GM19239 (cell line): ENCODE data around the gene PITRM1.
"Not testable (repeated sequence)": the region's sequence is repeated elsewhere in the genome, so short reads cannot be mapped to it uniquely, and the experiment has no call there.

Experiments
- DNase-seq: peaks from one replicate; pipeline ENCODE4 v3.0.0; 2011; ENCODE audit warnings: low spot score; ENCODE audit not compliant: insufficient read length
- FAIRE-seq: peaks from 2 replicates; lab custom pipeline; 2011; peaks lifted over from hg19 to GRCh38; lab: Jason Lieb, UNC

PITRM1 gene

GRCh38 chr10:3198900-3199299 is 26.3 kb upstream of the PITRM1 start:
- DNase-seq (no peak), FAIRE-seq (no peak)

DNA sequence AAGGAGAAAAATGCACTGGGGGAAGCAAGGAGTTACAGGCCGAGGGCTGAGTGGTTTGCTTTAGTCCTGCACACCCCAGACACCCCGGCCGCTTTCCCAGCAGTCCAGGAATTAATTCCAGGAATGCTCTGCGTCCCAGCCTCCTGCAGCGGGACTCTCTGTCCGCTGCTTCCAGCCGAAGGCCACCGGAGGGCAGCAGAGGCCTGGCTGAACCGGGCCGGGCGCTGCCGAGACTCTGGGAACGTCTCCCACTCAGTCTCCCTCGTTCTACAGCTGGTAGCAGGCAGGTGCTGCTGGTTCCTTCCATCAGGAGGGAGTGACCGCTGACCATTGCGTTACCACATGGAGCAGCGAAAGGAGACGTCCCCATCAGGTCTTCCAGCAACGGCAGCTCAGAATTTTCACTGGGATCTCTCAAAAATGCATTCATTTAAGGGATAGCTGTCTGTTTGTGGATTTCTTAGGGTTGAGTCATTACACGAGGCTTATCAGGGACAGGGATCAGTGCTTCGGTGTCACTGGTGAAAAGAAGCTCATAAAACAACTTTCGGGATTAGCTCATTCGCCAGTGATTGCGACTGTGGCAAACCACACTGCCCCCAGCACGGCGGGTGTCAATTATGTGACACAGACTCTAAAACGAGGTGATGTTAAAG is 24.9 kb upstream of the PITRM1 start:
- peak; percentile 11 for FAIRE-seq
- DNase-seq: peak; percentile 38

DNA sequence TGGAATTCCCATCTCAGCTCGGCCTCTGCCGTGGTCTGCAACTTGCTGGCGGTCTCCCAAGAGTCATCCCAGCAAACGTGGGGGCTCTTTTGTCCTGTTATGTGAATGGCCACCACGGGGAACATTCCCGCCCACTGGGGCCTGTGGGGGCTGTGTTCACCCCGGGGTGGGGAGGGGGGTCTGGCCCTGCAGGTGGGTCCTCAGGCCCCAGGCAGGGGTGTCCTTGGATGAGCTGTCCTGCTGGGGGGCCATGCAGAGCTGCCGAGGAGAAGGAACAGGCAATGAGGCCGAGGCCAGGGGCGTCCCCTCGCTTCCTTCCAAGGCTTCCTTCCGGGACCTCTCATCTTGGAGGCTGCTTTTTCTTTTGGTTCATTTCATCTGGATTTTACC is 24.4 kb upstream of the PITRM1 start:
- FAIRE-seq (no peak), DNase-seq (no peak)

DNA sequence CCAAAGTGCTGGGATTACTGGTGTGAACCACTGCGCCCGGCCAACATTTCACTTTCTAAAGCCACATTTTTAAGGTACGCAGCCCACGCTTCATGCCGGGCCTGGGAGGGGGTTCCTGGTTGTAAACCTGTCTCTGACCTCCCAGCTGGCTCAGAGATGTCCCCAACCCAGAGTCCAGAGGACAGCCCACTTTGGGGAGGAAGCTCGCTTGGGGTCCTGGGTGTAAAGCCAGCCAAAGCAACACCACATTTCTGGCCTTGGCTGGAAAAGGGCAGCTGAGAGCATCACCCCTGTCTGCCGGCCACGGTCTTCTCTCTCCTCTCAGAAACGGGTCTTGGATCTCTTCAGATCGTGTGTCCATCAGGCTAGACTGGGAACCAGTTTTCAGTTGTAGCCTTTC is 23.9 kb upstream of the PITRM1 start:
- DNase-seq: no peak
- FAIRE-seq: no peak

DNA sequence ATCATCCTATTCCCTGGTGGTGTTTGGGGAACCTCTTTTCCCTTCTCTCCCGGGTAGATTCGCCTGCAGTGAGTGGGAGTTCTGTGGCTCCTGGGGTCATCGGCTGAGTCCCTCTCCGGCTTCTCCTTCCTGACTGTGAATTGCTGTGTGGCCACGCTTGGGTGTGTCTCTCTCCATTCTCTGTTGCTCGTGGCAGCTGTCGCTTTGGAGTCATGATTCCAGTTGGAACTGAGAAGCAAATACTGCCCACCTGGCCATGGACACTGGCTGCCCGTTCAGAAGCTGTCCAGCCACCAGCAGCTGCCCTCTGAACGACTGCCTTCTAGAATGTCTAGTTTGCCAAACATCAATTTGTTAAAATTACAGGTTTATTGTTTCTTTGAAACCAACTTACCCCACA is 23.1 kb upstream of the PITRM1 start:
- FAIRE-seq: no peak
- no peak for DNase-seq

DNA sequence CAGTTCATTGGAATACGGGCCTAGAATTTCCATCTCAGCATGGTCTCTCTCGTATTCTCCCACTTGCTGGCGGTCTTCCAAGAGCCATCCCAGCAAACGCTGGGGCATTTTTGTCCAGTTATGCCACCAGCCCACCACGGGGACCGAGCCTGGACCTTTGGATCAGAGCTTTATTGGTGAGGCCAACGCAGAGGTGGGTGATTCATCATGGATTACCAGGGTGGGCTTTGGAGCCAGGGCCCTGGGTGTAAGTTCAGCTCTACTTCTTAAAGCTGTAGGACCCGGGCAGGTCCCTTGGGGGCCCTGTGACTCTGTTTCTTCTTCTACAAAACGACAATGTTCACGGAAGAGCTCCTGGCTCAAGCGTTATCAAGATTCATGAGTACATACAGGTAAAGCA is 22.7 kb upstream of the PITRM1 start:
- DNase-seq (no peak), FAIRE-seq (no peak)

GRCh38 chr10:3194871-3195270 is 22.3 kb upstream of the PITRM1 start:
- DNase-seq: no peak
- FAIRE-seq: no peak

- no peak for DNase-seq
- FAIRE-seq: no peak
These were observed 21.2 kb upstream of the PITRM1 start for GRCh38 chr10:3193751-3194150.

GRCh38 chr10:3192856-3193635 is 20.5 kb upstream of the PITRM1 start:
- DNase-seq: peak; percentile 54
- peak; percentile 31 for FAIRE-seq

DNA sequence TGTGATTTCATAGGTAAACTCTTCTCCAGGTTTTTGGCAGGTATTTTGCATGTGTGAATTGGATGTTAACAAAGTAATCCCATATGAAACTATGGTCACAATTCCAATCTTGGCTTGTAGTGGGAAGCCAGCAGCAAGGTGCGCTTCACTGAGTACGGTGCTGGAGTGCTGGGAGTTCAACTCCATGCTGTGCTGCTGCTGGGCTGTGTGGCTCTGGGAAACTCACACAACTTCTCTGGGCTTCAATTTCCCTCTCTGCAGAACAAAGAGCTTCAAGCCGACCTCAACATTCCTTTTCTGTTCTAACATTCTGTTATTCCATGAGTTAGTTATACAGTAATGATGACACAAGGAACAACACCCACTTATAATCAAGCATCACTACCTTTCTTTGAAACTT is 18.2 kb upstream of the PITRM1 start:
- FAIRE-seq (no peak), DNase-seq (no peak)

DNA sequence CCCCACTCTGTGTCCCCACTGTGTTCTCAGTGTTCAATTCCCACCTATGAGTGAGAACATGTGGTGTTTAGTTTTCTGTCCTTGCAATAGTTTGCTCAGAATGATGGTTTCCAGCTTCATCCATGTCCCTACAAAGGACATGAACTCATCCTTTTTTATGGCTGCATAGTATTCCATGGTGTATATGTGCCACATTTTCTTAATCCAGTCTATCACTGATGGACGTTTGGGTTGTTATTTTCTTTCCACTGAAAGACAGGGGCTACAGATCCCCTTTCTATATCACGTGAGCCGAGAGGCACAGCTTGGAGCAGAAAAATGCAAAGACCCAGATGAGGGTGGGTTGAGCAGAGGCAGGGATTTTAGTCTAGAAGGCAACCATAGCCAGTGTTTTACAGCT is 14.6 kb upstream of the PITRM1 start:
- not testable (repeated sequence) for DNase-seq, FAIRE-seq

DNA sequence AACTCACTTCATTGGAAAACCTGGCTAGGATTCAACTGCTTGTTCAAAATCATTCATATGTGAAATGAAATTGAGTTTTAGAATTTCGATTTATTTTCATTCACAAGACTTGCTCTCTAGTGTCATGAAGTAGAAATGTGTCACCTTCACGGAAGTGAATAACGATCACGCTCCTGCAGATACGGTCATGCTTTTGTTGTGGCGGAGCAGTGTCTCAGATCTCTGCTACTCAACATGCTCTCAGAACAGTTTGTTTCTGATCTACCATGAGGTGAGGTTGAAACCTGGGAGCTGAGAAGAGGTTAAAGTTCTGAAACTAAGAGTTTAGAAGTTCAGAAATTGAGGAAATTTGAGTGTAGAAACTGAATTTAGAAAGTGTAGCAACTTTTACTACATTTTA is 13.8 kb upstream of the PITRM1 start:
- DNase-seq (no peak), FAIRE-seq (no peak)

DNA sequence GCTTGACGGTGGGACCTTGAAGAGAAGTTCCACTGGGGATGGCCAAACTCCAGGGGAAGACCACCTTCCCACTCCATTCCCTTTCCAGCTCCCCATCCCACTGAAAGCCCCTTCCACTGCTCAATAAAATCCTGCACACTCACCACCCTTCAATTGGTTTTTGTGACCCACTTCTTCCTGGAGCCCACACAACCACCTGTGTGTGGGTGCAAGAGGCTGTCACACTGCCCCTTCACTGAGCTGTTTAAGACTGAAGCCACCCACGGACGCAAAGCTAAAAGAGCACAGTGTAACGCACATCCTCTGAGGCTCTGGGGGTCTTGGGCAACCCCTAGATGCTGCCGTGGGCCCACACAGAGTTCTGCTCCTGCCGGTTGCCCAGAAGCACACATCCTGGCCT is 12.8 kb upstream of the PITRM1 start:
- no peak for DNase-seq
- no peak for FAIRE-seq

DNA sequence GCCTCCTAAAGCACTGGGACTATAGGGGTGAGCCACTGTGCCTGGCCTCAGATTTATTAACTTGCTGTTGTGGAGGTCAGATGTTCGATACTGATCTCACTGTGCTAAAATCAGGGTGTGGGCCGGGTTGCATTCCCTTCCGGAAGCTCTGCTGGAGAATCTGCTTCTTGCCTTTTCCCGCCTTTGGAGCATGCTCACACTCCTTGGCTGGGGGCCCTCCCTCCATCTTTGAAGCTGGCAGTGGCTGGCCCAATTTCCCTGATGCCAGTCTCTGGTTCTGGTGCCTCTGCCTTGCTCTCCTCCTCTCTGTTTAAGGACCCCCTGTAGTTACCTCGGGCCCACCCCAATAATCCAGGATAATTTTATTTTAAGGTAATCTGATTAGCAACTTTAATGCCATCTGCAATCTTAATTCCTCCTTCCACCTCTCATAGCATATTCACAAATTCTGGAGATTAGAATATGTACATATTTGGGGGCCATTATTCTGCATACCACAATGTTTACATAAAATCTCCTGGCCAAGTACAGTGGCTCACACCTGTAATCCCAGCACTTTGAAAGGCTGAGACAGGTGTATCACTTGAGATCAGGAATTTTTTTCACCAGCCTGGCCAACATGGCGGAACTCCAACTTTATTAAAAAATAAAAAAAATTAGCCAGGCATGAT is 7.9 kb upstream of the PITRM1 start:
- FAIRE-seq: no peak
- no peak for DNase-seq

DNA sequence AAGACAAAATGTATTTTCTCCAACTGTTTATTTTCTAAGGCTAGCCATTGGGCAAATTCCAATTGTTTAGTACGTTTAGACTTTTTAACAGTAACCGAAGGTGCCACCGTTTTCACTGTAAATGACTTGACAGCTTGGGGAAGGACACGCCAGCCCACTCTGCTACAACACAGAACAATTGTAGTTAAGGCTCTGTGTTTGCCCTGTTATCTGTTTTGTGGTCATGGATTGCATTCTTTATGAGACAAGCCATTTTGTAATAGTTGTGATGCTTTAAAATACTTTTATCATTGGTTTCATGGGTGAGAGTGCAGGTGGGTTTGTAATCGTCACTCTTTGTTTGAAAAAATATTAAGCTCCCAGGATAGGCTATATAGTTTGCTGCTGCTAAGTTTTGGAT is 6.6 kb upstream of the PITRM1 start:
- DNase-seq (no peak), FAIRE-seq (no peak)

GRCh38 chr10:3178042-3178441 is 5.5 kb upstream of the PITRM1 start:
- DNase-seq (no peak), FAIRE-seq (no peak)

DNA sequence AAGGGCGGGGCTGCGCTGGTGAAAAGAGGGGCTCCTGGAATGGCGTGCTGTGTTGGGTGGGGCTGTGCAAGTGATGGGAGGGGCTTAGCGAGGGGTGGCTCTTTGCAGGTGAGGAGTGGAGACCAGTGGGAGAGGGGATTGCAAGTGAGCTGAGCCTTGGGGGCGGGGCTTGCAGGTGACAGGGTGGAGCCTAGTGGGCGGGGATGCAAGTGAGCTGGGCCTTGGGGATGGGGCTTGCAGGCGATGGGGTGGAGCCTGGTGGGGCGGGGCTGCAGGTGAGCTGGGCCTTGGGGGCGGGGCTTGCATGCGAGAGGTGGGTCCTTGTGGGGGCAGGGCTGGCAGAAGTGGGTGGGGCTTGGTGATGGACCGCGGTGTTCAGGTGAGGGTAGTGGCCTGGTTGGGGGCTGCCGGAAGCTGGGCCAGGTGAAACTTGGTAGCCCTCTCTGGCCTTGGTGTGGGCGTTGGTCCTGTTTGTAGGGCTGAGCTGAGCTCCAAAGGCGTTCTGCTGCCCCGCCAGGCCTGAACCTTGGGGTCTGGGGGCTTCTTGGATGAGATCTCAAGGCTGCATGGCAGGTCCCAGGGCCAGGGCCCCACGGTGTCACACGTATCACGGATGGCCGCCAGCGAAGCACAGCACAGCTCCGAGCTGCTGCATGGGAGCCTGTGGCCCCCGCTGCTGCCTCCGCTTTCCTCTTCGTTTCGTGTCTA is 743 bp upstream of the PITRM1 start:
- no peak for FAIRE-seq
- peak; percentile 41 for DNase-seq

GRCh38 chr10:3172081-3172445 is 519 bp downstream of the PITRM1 start:
- no peak for FAIRE-seq
- DNase-seq: no peak

GRCh38 chr10:3171488-3171887 is 1.1 kb downstream of the PITRM1 start:
- FAIRE-seq, DNase-seq: not testable (repeated sequence)

DNA sequence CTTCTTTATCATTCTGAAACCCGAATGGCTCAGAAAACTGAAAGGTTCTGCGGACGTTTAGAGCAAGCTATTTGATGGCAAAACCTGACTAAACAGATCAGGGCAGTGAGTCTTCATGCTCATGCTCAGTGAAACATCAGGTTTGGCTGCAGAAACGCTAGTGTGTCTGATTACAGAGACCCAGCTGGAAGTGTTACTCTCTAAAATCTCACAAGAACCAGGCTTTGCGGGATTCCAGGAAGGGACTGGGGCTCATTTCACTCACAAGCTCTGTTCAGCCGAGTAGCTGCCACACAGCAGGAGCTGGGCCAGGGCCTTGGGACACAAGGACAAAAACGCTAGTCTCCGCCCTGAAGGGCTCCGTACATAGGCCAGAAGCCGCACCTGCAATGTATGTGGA is 2.9 kb downstream of the PITRM1 start:
- FAIRE-seq: no peak

GRCh38 chr10:3169271-3169670 is 3.3 kb downstream of the PITRM1 start:
- DNase-seq: no peak
- no peak for FAIRE-seq

More for the DNA sequence above, 2.9 kb downstream of the PITRM1 start:
- DNase-seq: no peak
